HEK293 (cell line): ENCODE results near the gene POU4F1.

Experiments
- CTCF ChIA-PET: fragments of 350-600 bp; formaldehyde crosslinking; extraction: SDS; loops from one replicate; lab custom pipeline; 2021; ENCODE audit warnings: antibody characterized with exemption; lab: Yijun Ruan, JAX
- POLR2A ChIA-PET: fragments of 300-600 bp; formaldehyde crosslinking; extraction: SDS; loops from one replicate; lab custom pipeline; 2020; ENCODE audit warnings: antibody characterized with exemption, inconsistent platforms; lab: Yijun Ruan, JAX
- H3K27ac ChIP-seq: fragments of 200-500 bp; sonication (Bioruptor generic); 2 replicates; pipeline ENCODE4 v1.5.1; 2014; ENCODE audit warnings: low read depth, low read length, control low read depth, inconsistent platforms; ENCODE audit errors: extremely low read depth
- H3K36me3 ChIP-seq, 2 experiments: fragments of 200-500 bp in 1 of 2; sonication (Bioruptor generic) in 1 of 2; 1 replicate in 1 of 2; 2 replicates in 1 of 2; pipeline ENCODE4 v1.5.1; 2014 to 2017; ENCODE audit warnings: inconsistent platforms in 2 of 2, low read length in 2 of 2; ENCODE audit not compliant: control insufficient read depth in 2 of 2, insufficient read depth in 1 of 2
- H3K4me1 ChIP-seq: fragments of 200-500 bp; sonication (Bioruptor generic); 2 replicates; pipeline ENCODE4 v1.5.1; 2014; ENCODE audit warnings: mild to moderate bottlenecking, low read length, inconsistent platforms; ENCODE audit not compliant: control insufficient read depth, insufficient read depth
- H3K4me3 ChIP-seq: 2 replicates; pipeline ENCODE4 v1.5.1; 2011; ENCODE audit warnings: low read depth, mild to moderate bottlenecking, control low read depth, low read length, moderate library complexity
- H3K9me3 ChIP-seq: fragments of 200-500 bp; sonication (Bioruptor generic); 2 replicates; pipeline ENCODE4 v1.5.1; 2014; ENCODE audit warnings: low read depth, low read length, inconsistent platforms; ENCODE audit not compliant: control insufficient read depth, insufficient read depth
- INSM2 ChIP-seq: fragments of 450-650 bp; formaldehyde crosslinking; IDR thresholded peaks from 2 replicates; pipeline ENCODE4 v1.5.1; 2016; ENCODE audit warnings: missing biosample characterization, missing genetic modification characterization
- KLF1 ChIP-seq: fragments of 450-650 bp; formaldehyde crosslinking; IDR thresholded peaks from 2 replicates; pipeline ENCODE4 v1.5.1; 2016; ENCODE audit warnings: missing biosample characterization, missing genetic modification characterization
- ZBTB49 ChIP-seq: fragments of 450-650 bp; formaldehyde crosslinking; IDR thresholded peaks from 2 replicates; pipeline ENCODE4 v1.5.1; 2016; ENCODE audit warnings: missing biosample characterization, missing genetic modification characterization, low read depth
- ZFP3 ChIP-seq: fragments of 450-650 bp; formaldehyde crosslinking; IDR thresholded peaks from 2 replicates; pipeline ENCODE4 v1.5.1; 2016; ENCODE audit warnings: low read depth, missing biosample characterization, missing genetic modification characterization
- ZNF114 ChIP-seq: fragments of 450-650 bp; formaldehyde crosslinking; IDR thresholded peaks from 2 replicates; pipeline ENCODE4 v1.5.0; 2017; ENCODE audit warnings: missing biosample characterization, missing genetic modification characterization
- ZNF157 ChIP-seq: fragments of 450-650 bp; formaldehyde crosslinking; IDR thresholded peaks from 2 replicates; pipeline ENCODE4 v1.5.1; 2016; ENCODE audit warnings: missing biosample characterization, missing genetic modification characterization
- ZNF214 ChIP-seq: fragments of 450-650 bp; formaldehyde crosslinking; IDR thresholded peaks from 2 replicates; pipeline ENCODE4 v1.5.1; 2017; ENCODE audit warnings: missing biosample characterization, mild to moderate bottlenecking, missing genetic modification characterization, borderline replicate concordance
- ZNF274 ChIP-seq, 2 experiments: fragments of 200-500 bp in 1 of 2; fragments of 450-650 bp in 1 of 2; sonication (Bioruptor generic) in 1 of 2; formaldehyde crosslinking in 1 of 2; IDR thresholded peaks; 2 replicates each; pipeline versions ENCODE4 v1.5.1 to v1.6.1; 2014 to 2016; ENCODE audit warnings: borderline replicate concordance in 1 of 2, inconsistent platforms in 1 of 2, low read length in 1 of 2, missing biosample characterization in 1 of 2, missing genetic modification characterization in 1 of 2
- ZNF341 ChIP-seq: fragments of 450-650 bp; formaldehyde crosslinking; IDR thresholded peaks from 2 replicates; pipeline ENCODE4; 2016; ENCODE audit warnings: low read depth, missing biosample characterization, missing genetic modification characterization
- ZNF350 ChIP-seq: fragments of 450-650 bp; formaldehyde crosslinking; IDR thresholded peaks from 2 replicates; pipeline ENCODE4 v1.5.0; 2017; ENCODE audit warnings: missing biosample characterization, mild to moderate bottlenecking, missing genetic modification characterization
- ZNF362 ChIP-seq: fragments of 450-650 bp; formaldehyde crosslinking; IDR thresholded peaks from 2 replicates; pipeline ENCODE4 v1.5.1; 2016; ENCODE audit warnings: missing biosample characterization, missing genetic modification characterization
- ZNF426 ChIP-seq: fragments of 450-650 bp; formaldehyde crosslinking; IDR thresholded peaks from 2 replicates; pipeline ENCODE4 v1.5.1; 2017; ENCODE audit warnings: missing biosample characterization, missing genetic modification characterization, mild to moderate bottlenecking, inconsistent platforms, moderate library complexity
- ZNF558 ChIP-seq: fragments of 450-650 bp; formaldehyde crosslinking; IDR thresholded peaks from 2 replicates; pipeline ENCODE4 v1.5.1; 2016; ENCODE audit warnings: missing biosample characterization, missing genetic modification characterization
- ZNF585B ChIP-seq: fragments of 450-650 bp; formaldehyde crosslinking; IDR thresholded peaks from 2 replicates; pipeline ENCODE4 v1.5.1; 2016; ENCODE audit warnings: missing biosample characterization, missing genetic modification characterization
- ZNF654 ChIP-seq: fragments of 450-650 bp; formaldehyde crosslinking; IDR thresholded peaks from 2 replicates; pipeline ENCODE4 v1.5.1; 2016; ENCODE audit warnings: low read depth, missing biosample characterization, missing genetic modification characterization
- ZNF776 ChIP-seq: fragments of 450-650 bp; formaldehyde crosslinking; IDR thresholded peaks from 2 replicates; pipeline ENCODE4 v1.5.0; 2017; ENCODE audit warnings: missing biosample characterization, missing genetic modification characterization, borderline replicate concordance
- ZXDB ChIP-seq: fragments of 450-650 bp; formaldehyde crosslinking; IDR thresholded peaks from 2 replicates; pipeline ENCODE4 v1.5.1; 2016; ENCODE audit warnings: missing biosample characterization, missing genetic modification characterization
- TF ChIP-seq, protein P1 (sequence below): fragments of 450-650 bp; formaldehyde crosslinking; IDR thresholded peaks from 2 replicates; pipeline ENCODE4 v1.5.1; 2016; ENCODE audit warnings: missing biosample characterization, missing genetic modification characterization, borderline replicate concordance
- TF ChIP-seq, protein P2 (sequence below): fragments of 450-650 bp; formaldehyde crosslinking; IDR thresholded peaks from 2 replicates; pipeline ENCODE4 v1.5.0; 2017; ENCODE audit warnings: missing biosample characterization, missing genetic modification characterization, borderline replicate concordance

POU4F1 gene

DNA sequence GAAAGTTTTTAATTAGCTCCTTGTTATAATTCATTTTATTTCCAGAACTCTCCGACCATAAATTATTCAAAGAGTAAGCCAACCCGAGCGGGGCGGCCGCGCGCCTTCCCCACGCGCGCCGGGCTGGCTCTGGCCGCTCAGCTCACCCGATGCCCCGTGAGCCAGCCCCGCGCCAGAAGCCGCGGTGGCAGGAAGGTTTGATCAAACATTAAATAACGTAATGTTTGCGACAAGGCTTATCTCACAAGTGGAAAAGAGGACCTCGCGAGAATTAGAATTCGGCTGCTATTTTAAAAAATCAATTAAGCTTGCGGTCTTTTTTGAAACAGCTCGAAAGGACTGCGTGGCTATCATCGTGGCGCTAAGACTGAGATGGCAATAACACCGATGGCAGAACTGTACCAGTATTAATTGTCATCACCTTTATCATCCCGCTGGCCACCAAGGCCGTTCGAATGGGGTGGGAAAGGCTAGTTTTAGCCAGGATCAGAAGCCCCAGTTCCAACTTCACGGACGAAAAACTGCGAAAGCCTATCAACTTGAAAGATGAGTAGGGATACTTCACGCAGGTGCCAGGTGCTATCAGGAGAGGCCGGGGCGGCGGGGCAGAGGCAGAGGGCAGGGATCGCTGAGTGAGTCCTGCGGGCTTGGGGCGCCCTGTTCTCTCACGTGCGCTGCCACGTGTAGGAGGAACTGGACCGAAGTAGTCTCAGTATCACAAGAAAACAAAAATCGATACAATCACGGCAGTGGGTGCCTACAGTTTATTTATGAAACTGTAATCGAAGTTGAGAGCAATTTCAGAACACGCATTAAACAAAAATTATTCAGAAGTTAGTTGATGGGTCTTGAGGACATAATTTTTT is 6.4 kb downstream of the POU4F1 start:
- POLR2A ChIA-PET = no interaction called here
- CTCF ChIA-PET = interaction anchor here (0.6 to 1.8 kb wide), 2 partner anchors 10 to 945 kb away, joined by 4 to 5 read pairs; no protein-coding TSS in a partner anchor
- Histone ChIP-seq H3K4me1 (no peaks in the 10 kb centered on the region), H3K36me3 (peaks cover 0 to 22% of the 10 kb centered on the region in 2 experiments; a peak in 1 of 3 replicates), H3K4me3 (no peak overlapping the region), H3K27ac (no peak overlapping the region), H3K9me3 (no peaks in the 10 kb centered on the region)
- TF ChIP-seq KLF1 (tag by site-specific recombination) (no peak), ZNF341 (tag by site-specific recombination) (no peak), ZNF776 (tag by site-specific recombination) (no peak), ZXDB (tag by site-specific recombination) (no peak), ZNF114 (tag by site-specific recombination) (no peak), ZFP3 (tag by site-specific recombination) (no peak), ZNF214 (tag by site-specific recombination) (no peak), ZNF585B (tag by site-specific recombination) (no peak), ZNF654 (tag by site-specific recombination) (no peak), ZNF157 (no peak), ZBTB49 (no peak)
- TF ChIP-seq, protein P1, sequence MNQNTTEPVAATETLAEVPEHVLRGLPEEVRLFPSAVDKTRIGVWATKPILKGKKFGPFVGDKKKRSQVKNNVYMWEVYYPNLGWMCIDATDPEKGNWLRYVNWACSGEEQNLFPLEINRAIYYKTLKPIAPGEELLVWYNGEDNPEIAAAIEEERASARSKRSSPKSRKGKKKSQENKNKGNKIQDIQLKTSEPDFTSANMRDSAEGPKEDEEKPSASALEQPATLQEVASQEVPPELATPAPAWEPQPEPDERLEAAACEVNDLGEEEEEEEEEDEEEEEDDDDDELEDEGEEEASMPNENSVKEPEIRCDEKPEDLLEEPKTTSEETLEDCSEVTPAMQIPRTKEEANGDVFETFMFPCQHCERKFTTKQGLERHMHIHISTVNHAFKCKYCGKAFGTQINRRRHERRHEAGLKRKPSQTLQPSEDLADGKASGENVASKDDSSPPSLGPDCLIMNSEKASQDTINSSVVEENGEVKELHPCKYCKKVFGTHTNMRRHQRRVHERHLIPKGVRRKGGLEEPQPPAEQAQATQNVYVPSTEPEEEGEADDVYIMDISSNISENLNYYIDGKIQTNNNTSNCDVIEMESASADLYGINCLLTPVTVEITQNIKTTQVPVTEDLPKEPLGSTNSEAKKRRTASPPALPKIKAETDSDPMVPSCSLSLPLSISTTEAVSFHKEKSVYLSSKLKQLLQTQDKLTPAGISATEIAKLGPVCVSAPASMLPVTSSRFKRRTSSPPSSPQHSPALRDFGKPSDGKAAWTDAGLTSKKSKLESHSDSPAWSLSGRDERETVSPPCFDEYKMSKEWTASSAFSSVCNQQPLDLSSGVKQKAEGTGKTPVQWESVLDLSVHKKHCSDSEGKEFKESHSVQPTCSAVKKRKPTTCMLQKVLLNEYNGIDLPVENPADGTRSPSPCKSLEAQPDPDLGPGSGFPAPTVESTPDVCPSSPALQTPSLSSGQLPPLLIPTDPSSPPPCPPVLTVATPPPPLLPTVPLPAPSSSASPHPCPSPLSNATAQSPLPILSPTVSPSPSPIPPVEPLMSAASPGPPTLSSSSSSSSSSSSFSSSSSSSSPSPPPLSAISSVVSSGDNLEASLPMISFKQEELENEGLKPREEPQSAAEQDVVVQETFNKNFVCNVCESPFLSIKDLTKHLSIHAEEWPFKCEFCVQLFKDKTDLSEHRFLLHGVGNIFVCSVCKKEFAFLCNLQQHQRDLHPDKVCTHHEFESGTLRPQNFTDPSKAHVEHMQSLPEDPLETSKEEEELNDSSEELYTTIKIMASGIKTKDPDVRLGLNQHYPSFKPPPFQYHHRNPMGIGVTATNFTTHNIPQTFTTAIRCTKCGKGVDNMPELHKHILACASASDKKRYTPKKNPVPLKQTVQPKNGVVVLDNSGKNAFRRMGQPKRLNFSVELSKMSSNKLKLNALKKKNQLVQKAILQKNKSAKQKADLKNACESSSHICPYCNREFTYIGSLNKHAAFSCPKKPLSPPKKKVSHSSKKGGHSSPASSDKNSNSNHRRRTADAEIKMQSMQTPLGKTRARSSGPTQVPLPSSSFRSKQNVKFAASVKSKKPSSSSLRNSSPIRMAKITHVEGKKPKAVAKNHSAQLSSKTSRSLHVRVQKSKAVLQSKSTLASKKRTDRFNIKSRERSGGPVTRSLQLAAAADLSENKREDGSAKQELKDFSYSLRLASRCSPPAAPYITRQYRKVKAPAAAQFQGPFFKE (tag by site-specific recombination) = no peak

- H3K27ac ChIP-seq = no peak overlapping the region
- ChIA-PET POLR2A (no interaction called here), CTCF (interaction anchor here (0.6 to 1.8 kb wide), 2 partner anchors 10 to 945 kb away, joined by 4 to 5 read pairs; no protein-coding TSS in a partner anchor)
- H3K4me3 ChIP-seq = no peak overlapping the region
- no peaks in the 10 kb centered on the region for H3K4me1 ChIP-seq
- H3K36me3 ChIP-seq = peaks cover 0 to 19% of the 10 kb centered on the region in 2 experiments; a peak in 1 of 3 replicates
- H3K9me3 ChIP-seq = no peaks in the 10 kb centered on the region
- TF ChIP-seq INSM2 (tag by site-specific recombination) = no peak
- no peak for TF ChIP-seq ZNF274 (IDR thresholded peaks at IDR 0.05; ENCODE audit: low read length)
- no peak for TF ChIP-seq ZNF274 (tag by site-specific recombination; IDR thresholded peaks at IDR 0.05; ENCODE audit: borderline replicate concordance)
- TF ChIP-seq, protein P2, sequence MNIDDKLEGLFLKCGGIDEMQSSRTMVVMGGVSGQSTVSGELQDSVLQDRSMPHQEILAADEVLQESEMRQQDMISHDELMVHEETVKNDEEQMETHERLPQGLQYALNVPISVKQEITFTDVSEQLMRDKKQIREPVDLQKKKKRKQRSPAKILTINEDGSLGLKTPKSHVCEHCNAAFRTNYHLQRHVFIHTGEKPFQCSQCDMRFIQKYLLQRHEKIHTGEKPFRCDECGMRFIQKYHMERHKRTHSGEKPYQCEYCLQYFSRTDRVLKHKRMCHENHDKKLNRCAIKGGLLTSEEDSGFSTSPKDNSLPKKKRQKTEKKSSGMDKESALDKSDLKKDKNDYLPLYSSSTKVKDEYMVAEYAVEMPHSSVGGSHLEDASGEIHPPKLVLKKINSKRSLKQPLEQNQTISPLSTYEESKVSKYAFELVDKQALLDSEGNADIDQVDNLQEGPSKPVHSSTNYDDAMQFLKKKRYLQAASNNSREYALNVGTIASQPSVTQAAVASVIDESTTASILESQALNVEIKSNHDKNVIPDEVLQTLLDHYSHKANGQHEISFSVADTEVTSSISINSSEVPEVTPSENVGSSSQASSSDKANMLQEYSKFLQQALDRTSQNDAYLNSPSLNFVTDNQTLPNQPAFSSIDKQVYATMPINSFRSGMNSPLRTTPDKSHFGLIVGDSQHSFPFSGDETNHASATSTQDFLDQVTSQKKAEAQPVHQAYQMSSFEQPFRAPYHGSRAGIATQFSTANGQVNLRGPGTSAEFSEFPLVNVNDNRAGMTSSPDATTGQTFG (tag by site-specific recombination) = no peak
- no peak for TF ChIP-seq ZNF362 (tag by site-specific recombination)
- TF ChIP-seq ZNF426 = no peak
- TF ChIP-seq ZNF350 (tag by site-specific recombination) = no peak
- TF ChIP-seq ZNF558 (tag by site-specific recombination) = no peak
Measured at GRCh38 chr13:78596399-78596735, 7.0 kb downstream of the POU4F1 start.
